Activated CD8-positive, alpha-beta T cell treated with anti-CD3 and anti-CD28 coated beads, Interleukin-2, amount 10 ng/mL, durations not matched to agents 7 days and 5 days (primary cell): ENCODE results near the gene PXYLP1. TPM values are rescaled to one million over a fixed set of nuclear protein-coding genes. Genes with fewer than 3 reads are reported as not detected.

ENCODE experiments used
- ATAC-seq: fragments of 150-1000 bp; cut with Tn5 transposase; one replicate; pipeline ENCODE4 v1.10.0; 2021; ENCODE audit warnings: moderate library complexity
- CTCF ChIA-PET: fragments of 350-600 bp; sonication (Branson Sonifier 250); formaldehyde crosslinking; loops from one replicate; lab custom pipeline; 2021; ENCODE audit warnings: antibody characterized with exemption; lab: Charles Lee
- POLR2A ChIA-PET: fragments of 350-600 bp; sonication (Branson Sonifier 250); formaldehyde crosslinking; loops from one replicate; lab custom pipeline; 2021; ENCODE audit warnings: antibody characterized with exemption; lab: Charles Lee
- DNase-seq: peaks from one replicate; pipeline ENCODE4 v3.0.0-alpha.2; 2020
- H3K27ac Mint-ChIP-seq: one replicate; pipeline ENCODE4 v1.8.0; 2021; ENCODE audit warnings: mild to moderate bottlenecking, mixed read lengths
- H3K27me3 Mint-ChIP-seq: one replicate; pipeline ENCODE4 v1.8.0; 2021; ENCODE audit warnings: low read depth, mixed read lengths
- H3K36me3 Mint-ChIP-seq: one replicate; pipeline ENCODE4 v1.8.0; 2021; ENCODE audit warnings: low read depth, mixed read lengths
- H3K4me1 Mint-ChIP-seq: one replicate; pipeline ENCODE4 v1.8.0; 2021; ENCODE audit warnings: low read depth, mixed read lengths
- H3K4me3 Mint-ChIP-seq: one replicate; pipeline ENCODE4 v1.8.0; 2021; ENCODE audit warnings: mild to moderate bottlenecking, mixed read lengths
- H3K9me3 Mint-ChIP-seq: one replicate; pipeline ENCODE4 v1.8.0; 2022; ENCODE audit warnings: mixed read lengths; ENCODE audit not compliant: insufficient read depth
- total RNA-seq, 2 experiments: library from RNA; stranded (reverse); gene quantifications; one replicate each; pipeline ENCODE4 v1.2.3, GENCODE V29; 2021

PXYLP1 gene
- total RNA-seq, 2 experiments from 2014 or later = 15.0 to 16.5 TPM

GRCh38 chr3:141272906-141273662 is 41.5 kb downstream of the PXYLP1 start:
- DNase-seq = no peak

DNA sequence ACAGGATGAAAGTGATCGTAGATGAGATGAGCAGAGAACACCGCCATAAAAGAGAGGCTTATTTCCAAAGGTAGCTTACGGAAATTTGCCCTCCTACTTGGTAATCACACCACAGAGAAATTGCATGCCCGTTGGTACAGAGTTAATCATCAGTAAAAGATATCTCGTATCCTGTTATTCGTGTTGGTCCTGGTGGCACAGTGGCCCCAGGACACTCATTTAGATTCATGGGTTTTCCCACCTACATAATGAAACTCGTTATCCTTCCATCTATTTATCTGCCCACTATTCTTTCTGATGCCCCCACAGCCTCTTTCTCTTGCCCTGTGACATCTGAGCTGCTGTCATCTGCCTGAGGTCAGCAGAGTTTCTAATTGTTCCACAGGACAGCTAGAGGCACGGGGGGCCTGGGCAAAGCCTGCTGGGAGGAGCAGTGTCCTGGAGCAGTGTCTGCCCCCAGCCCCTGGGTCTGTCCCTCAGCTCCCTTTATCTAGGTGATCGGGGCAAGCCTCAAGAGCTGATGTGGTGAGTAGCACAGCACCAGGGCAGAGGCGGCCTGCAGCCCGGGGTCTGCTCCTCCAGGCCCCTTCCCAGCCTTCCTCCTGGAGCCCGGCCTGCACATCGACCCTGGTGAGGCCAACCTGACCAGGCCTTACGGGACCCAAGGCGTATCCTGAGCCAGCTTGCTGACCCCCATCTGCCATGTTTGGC is 42.2 kb downstream of the PXYLP1 start:
- H3K4me3 Mint-ChIP-seq = no peak overlapping the region
- H3K27me3 Mint-ChIP-seq = no peaks in the 10 kb centered on the region

More at GRCh38 chr3:141272906-141273662, 41.5 kb downstream of the PXYLP1 start:
- peaks cover 48% of the 10 kb centered on the region for H3K4me1 Mint-ChIP-seq
- H3K27me3 Mint-ChIP-seq = no peaks in the 10 kb centered on the region
- no peak for ATAC-seq
- H3K4me3 Mint-ChIP-seq = no peak overlapping the region
- peaks cover 16% of the 10 kb centered on the region for H3K36me3 Mint-ChIP-seq
- CTCF ChIA-PET = interaction anchor here (0.9 to 5.2 kb wide), 6 partner anchors 7 to 180 kb away, joined by 3 to 23 read pairs (median 6); partner anchors contain the start of gene PXYLP1
- H3K9me3 Mint-ChIP-seq = no peaks in the 10 kb centered on the region
- H3K27ac Mint-ChIP-seq = no peak overlapping the region
- POLR2A ChIA-PET = interaction anchor here (0.7 kb wide), 1 partner anchor 14 kb away, joined by 3 read pairs; no protein-coding TSS in a partner anchor

DNA sequence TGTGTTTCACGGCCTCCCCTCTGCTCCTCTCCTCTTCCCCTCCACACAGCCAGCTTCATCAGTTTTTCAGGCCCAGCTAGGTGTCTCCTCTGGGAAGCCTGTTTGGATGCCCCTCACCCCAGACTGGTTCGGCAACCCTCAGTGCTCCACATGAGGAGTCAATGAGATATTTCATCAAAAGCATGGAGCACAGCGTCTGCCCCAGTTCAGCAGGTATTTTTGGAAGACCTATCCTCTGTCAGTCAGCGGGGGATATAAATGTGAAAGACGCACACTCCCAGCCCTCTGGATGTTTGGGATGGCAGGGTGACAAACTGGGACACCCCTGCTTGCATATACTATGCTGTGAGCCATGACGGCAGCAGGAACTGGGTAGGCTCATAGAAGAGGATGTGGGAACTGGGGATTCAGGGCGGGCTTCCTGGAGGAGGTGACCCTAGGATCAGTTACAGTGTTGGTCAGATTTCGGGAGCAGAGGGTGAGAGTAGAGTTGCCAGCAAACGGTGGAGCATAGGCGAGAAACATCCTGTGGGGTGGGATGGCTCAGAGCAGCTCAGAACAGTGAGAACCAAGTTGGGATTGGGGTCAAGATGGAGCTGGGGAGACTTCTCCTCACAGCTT is 42.9 kb downstream of the PXYLP1 start:
- Mint-ChIP-seq H3K27me3 (no peaks in the 10 kb centered on the region), H3K27ac (peak overlapping the region; percentile 80), H3K36me3 (peaks cover 15% of the 10 kb centered on the region), H3K9me3 (no peaks in the 10 kb centered on the region), H3K4me1 (peaks cover 57% of the 10 kb centered on the region), H3K4me3 (peak overlapping the region; percentile 37)
- POLR2A ChIA-PET = interaction anchor here (0.6 to 1.0 kb wide), 3 partner anchors 7 to 18 kb away, joined by 3 read pairs; no protein-coding TSS in a partner anchor
- no peak for ATAC-seq
- CTCF ChIA-PET = interaction anchor here (0.9 to 5.2 kb wide), 6 partner anchors 28 to 178 kb away, joined by 3 to 23 read pairs (median 4); partner anchors contain the start of gene PXYLP1
- DNase-seq = no peak

More for the DNA sequence above, 42.2 kb downstream of the PXYLP1 start:
- ATAC-seq = no peak
- Mint-ChIP-seq H3K36me3 (peaks cover 13% of the 10 kb centered on the region), H3K4me1 (peaks cover 51% of the 10 kb centered on the region), H3K9me3 (no peaks in the 10 kb centered on the region), H3K27ac (peak overlapping the region; percentile 80)
- CTCF ChIA-PET = interaction anchor here (0.9 to 5.2 kb wide), 5 partner anchors 30 to 179 kb away, joined by 3 to 23 read pairs (median 5); partner anchors contain the start of gene PXYLP1
- POLR2A ChIA-PET = interaction anchor here (0.6 to 0.7 kb wide), 2 partner anchors 15 to 17 kb away, joined by 3 read pairs; no protein-coding TSS in a partner anchor
- no peak for DNase-seq

DNA sequence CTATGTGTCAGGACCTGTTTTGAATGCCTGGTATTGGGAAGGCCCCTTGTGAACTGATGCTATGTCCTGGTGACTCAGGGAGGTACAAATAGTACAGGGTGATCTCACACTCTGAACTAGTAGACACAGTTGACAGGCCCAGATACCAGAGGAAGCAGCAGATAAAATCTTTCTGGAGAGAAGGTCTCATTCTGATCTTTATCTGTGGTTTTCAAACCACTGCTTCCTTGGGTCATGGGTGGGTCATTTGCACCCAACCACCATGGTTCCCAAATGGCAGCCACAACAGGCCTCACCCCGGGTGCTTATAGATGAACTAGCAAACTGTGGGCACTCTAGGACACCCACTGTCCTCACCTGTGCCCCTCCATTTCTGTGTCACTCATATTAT is 43.4 kb downstream of the PXYLP1 start:
- ATAC-seq (peak; percentile 77), DNase-seq (peak; percentile 33)
- CTCF ChIA-PET = interaction anchor here (1.0 to 5.2 kb wide), 3 partner anchors 28 to 178 kb away, joined by 3 to 23 read pairs (median 8); partner anchors contain the start of gene PXYLP1
- H3K4me1 Mint-ChIP-seq = peaks cover 53% of the 10 kb centered on the region
- POLR2A ChIA-PET = interaction anchor here (0.6 to 1.0 kb wide), 2 partner anchors 8 to 16 kb away, joined by 3 read pairs; no protein-coding TSS in a partner anchor
- H3K27me3 Mint-ChIP-seq = no peaks in the 10 kb centered on the region
- peaks cover 12% of the 10 kb centered on the region for H3K36me3 Mint-ChIP-seq
- peak overlapping the region; percentile 37 for H3K4me3 Mint-ChIP-seq
- H3K27ac Mint-ChIP-seq = peak overlapping the region; percentile 80
- no peaks in the 10 kb centered on the region for H3K9me3 Mint-ChIP-seq

GRCh38 chr3:141275511-141275910 is 43.9 kb downstream of the PXYLP1 start:
- Mint-ChIP-seq H3K27me3 (no peaks in the 10 kb centered on the region), H3K9me3 (no peaks in the 10 kb centered on the region), H3K36me3 (peaks cover 12% of the 10 kb centered on the region), H3K27ac (no peak overlapping the region), H3K4me3 (no peak overlapping the region), H3K4me1 (peaks cover 53% of the 10 kb centered on the region)
- ChIA-PET POLR2A (interaction anchor here (1.0 kb wide), 1 partner anchor 8 kb away, joined by 3 read pairs; no protein-coding TSS in a partner anchor), CTCF (interaction anchor here (1.0 to 5.2 kb wide), 2 partner anchors 27 to 44 kb away, joined by 3 to 23 read pairs; partner anchors contain the start of gene PXYLP1)
- DNase-seq = no peak
- ATAC-seq = no peak

- no peaks in the 10 kb centered on the region for H3K27me3 Mint-ChIP-seq
- H3K4me1 Mint-ChIP-seq = peaks cover 53% of the 10 kb centered on the region
- ATAC-seq (no peak), DNase-seq (no peak)
- no peaks in the 10 kb centered on the region for H3K9me3 Mint-ChIP-seq
- POLR2A ChIA-PET = no interaction called here
- CTCF ChIA-PET = no interaction called here
- H3K27ac Mint-ChIP-seq = no peak overlapping the region
- H3K36me3 Mint-ChIP-seq = peaks cover 12% of the 10 kb centered on the region
- no peak overlapping the region for H3K4me3 Mint-ChIP-seq
Observed at GRCh38 chr3:141275973-141276372, 44.3 kb downstream of the PXYLP1 start.

GRCh38 chr3:141276398-141276797 is 44.8 kb downstream of the PXYLP1 start:
- ChIA-PET POLR2A (no interaction called here), CTCF (interaction anchor here (1.2 to 7.9 kb wide), 2 partner anchors 40 to 45 kb away, joined by 3 to 65 read pairs; partner anchors contain the start of gene PXYLP1)
- DNase-seq (no peak), ATAC-seq (no peak)
- H3K27me3 Mint-ChIP-seq = no peaks in the 10 kb centered on the region
- H3K36me3 Mint-ChIP-seq = peaks cover 12% of the 10 kb centered on the region
- no peak overlapping the region for H3K27ac Mint-ChIP-seq
- no peak overlapping the region for H3K4me3 Mint-ChIP-seq
- no peaks in the 10 kb centered on the region for H3K9me3 Mint-ChIP-seq
- peaks cover 52% of the 10 kb centered on the region for H3K4me1 Mint-ChIP-seq

DNA sequence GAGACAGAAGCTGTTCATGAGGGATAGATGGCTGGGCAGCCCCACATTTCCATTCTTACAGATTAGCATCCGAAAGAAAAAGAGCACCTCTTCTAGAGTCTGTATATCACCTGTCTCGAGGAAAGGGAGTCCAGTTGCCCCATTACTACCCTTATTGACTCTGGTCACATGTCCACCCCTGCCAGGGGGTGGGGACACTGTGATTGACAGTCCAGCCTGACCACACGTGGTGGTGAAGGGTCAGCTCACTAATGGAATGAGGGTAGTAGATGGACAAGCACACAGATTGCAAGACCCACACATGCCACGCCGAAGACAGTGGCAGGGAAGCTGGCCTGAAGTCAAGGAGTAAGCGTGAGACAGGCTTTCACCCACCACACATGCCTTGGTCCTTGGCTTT is 45.8 kb downstream of the PXYLP1 start:
- Mint-ChIP-seq H3K9me3 (no peaks in the 10 kb centered on the region), H3K27ac (no peak overlapping the region), H3K36me3 (peaks cover 19% of the 10 kb centered on the region), H3K4me3 (no peak overlapping the region), H3K27me3 (no peaks in the 10 kb centered on the region), H3K4me1 (peaks cover 43% of the 10 kb centered on the region)
- DNase-seq = no peak
- POLR2A ChIA-PET = no interaction called here
- CTCF ChIA-PET = interaction anchor here (0.8 to 7.9 kb wide), 4 partner anchors 25 to 46 kb away, joined by 3 to 65 read pairs (median 5); partner anchors contain the start of gene PXYLP1
- ATAC-seq = no peak

- CTCF ChIA-PET = interaction anchor here (0.8 to 7.9 kb wide), 9 partner anchors 7 to 278 kb away, joined by 3 to 65 read pairs (median 7); partner anchors contain the start of gene PXYLP1
- Mint-ChIP-seq H3K36me3 (peaks cover 24% of the 10 kb centered on the region), H3K27ac (peak overlapping the region; percentile 10), H3K4me3 (no peak overlapping the region), H3K4me1 (peaks cover 39% of the 10 kb centered on the region), H3K9me3 (no peaks in the 10 kb centered on the region), H3K27me3 (no peaks in the 10 kb centered on the region)
- DNase-seq = no peak
- ATAC-seq = no peak
- POLR2A ChIA-PET = interaction anchor here (1.0 kb wide), 1 partner anchor 46 kb away, joined by 6 read pairs; the partner anchor contains the start of gene PXYLP1
Observed at GRCh38 chr3:141278196-141279076, 46.8 kb downstream of the PXYLP1 start.
